GM12873 (cell line): ENCODE data around the gene GRAP.

Source experiments
- CTCF ChIP-seq: IDR thresholded peaks from 2 replicates; pipeline ENCODE4 v1.5.1; 2012; ENCODE audit warnings: low read depth, mild to moderate bottlenecking, moderate library complexity, low read length, control low read depth; ENCODE audit not compliant: insufficient read depth; ENCODE audit errors: missing control alignments

The GRAP gene

GRCh38 chr17:18984273-18985114, 62.3 kb downstream of the GRAP start:
- no peak for TF ChIP-seq CTCF

- no peak for TF ChIP-seq CTCF
Measured at GRCh38 chr17:18981642-18982424, 64.9 kb downstream of the GRAP start.

GRCh38 chr17:18981335-18981641, 65.5 kb downstream of the GRAP start:
- no peak for TF ChIP-seq CTCF

GRCh38 chr17:18980682-18981334, 65.9 kb downstream of the GRAP start:
- TF ChIP-seq CTCF, result no peak

- no peak for TF ChIP-seq CTCF
Measured at GRCh38 chr17:18978655-18979054, 68.1 kb downstream of the GRAP start.

GRCh38 chr17:18978050-18978449, 68.7 kb downstream of the GRAP start:
- TF ChIP-seq CTCF, result no peak

- TF ChIP-seq CTCF, result no peak
Measured at GRCh38 chr17:18977646-18978045, 69.1 kb downstream of the GRAP start.
